ENCODE measurements around the gene ESF1. TPM values are rescaled to one million over a fixed set of nuclear protein-coding genes. Genes with fewer than 3 reads are reported as not detected.

ESF1 gene
- total and polyA plus RNA-seq, 4 donors = 7.9 to 14.6 (median 10.4) TPM

DNA sequence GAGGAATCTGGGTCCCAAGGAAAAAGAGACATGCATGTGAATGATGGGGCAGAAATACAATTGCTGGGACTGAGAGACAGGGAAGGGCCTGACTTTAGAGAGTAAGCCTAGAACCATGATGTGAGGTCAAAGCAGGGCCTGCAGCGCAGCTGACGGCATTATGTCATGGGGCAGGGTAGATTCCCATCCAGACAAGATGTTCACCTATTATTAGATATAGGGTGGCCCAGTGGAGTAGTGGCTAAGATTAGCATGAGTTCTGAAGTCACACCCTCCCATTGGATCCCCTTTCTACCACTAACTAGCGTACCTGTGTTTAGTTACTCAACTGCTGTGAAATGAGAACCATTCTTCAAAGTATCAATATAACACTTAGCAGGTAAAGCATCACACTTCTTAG is 39.7 kb upstream of the ESF1 start:
- Histone ChIP-seq H3K4me1 (ENCODE audit: control insufficient read depth in 5 of 5, insufficient read depth in 5 of 5, low read length in 5 of 5) (no peaks in the 10 kb centered on the region), H3K27me3 (ENCODE audit: control insufficient read depth in 3 of 3, insufficient read depth in 3 of 3, low read length in 2 of 3) (no peaks in the 10 kb centered on the region), H3K36me3 (ENCODE audit: control insufficient read depth in 4 of 4, insufficient read depth in 4 of 4, low read length in 4 of 4) (no peaks in the 10 kb centered on the region), H3K9me3 (ENCODE audit: control insufficient read depth in 4 of 4, insufficient read depth in 3 of 4, low read length in 3 of 4) (no peaks in the 10 kb centered on the region), H3K9ac (ENCODE audit: insufficient read depth in 1 of 2, low read length in 2 of 2) (no peak overlapping the region), H3K27ac (ENCODE audit: low read depth in 1 of 2, low read length in 1 of 2) (no peak overlapping the region), H3K4me3 (no peak overlapping the region)
- no peak for ATAC-seq (ENCODE audit: insufficient read depth, low FRiP score)
- 98 to 100% methylated on average over 3 of the region's 3 CpGs for WGBS, 2 donors
- DNase-seq = no peak
- TF ChIP-seq, protein P1, sequence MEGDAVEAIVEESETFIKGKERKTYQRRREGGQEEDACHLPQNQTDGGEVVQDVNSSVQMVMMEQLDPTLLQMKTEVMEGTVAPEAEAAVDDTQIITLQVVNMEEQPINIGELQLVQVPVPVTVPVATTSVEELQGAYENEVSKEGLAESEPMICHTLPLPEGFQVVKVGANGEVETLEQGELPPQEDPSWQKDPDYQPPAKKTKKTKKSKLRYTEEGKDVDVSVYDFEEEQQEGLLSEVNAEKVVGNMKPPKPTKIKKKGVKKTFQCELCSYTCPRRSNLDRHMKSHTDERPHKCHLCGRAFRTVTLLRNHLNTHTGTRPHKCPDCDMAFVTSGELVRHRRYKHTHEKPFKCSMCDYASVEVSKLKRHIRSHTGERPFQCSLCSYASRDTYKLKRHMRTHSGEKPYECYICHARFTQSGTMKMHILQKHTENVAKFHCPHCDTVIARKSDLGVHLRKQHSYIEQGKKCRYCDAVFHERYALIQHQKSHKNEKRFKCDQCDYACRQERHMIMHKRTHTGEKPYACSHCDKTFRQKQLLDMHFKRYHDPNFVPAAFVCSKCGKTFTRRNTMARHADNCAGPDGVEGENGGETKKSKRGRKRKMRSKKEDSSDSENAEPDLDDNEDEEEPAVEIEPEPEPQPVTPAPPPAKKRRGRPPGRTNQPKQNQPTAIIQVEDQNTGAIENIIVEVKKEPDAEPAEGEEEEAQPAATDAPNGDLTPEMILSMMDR (IDR thresholded peaks at IDR 0.05; ENCODE audit: control extremely low read depth, extremely low read depth) = no peak

DNA sequence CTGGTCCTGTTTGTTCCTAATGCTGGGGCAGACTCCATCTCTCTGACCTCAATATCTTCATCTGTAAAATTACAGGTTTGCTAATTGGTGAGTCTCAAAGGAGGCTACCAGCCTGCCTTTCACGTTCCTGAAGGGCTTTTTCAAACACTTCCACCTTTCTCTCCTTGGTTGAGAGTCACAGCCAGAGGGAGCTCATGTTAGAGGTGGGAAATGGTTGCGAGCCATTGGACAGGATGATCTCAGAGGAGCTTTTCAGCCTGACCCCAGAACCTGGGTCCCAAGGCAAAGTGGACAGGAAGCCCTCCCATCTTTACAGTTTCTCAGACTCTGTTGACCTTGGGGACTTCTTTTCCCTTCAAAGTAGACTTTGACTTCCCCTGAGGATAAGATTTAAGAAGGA is 37.7 kb upstream of the ESF1 start:
- TF ChIP-seq, protein P1 (IDR thresholded peaks at IDR 0.05; ENCODE audit: control extremely low read depth, extremely low read depth) = no peak
- DNase-seq = no peak
- Histone ChIP-seq H3K4me3 (no peak overlapping the region), H3K4me1 (ENCODE audit: control insufficient read depth in 5 of 5, insufficient read depth in 5 of 5, low read length in 5 of 5) (no peaks in the 10 kb centered on the region), H3K9ac (ENCODE audit: insufficient read depth in 1 of 2, low read length in 2 of 2) (no peak overlapping the region), H3K36me3 (ENCODE audit: control insufficient read depth in 4 of 4, insufficient read depth in 4 of 4, low read length in 4 of 4) (peaks cover 6 to 8% (median 7%) of the 10 kb centered on the region in 4 donors), H3K9me3 (ENCODE audit: control insufficient read depth in 4 of 4, insufficient read depth in 3 of 4, low read length in 3 of 4) (no peaks in the 10 kb centered on the region), H3K27ac (ENCODE audit: low read depth in 1 of 2, low read length in 1 of 2) (peak overlapping the region in 1 of 2 donors; percentile 47), H3K27me3 (ENCODE audit: control insufficient read depth in 3 of 3, insufficient read depth in 3 of 3, low read length in 2 of 3) (no peaks in the 10 kb centered on the region)
- no peak for ATAC-seq (ENCODE audit: insufficient read depth, low FRiP score)
- WGBS, 2 donors = 59 to 63% methylated on average over 2 of the region's 2 CpGs

DNA sequence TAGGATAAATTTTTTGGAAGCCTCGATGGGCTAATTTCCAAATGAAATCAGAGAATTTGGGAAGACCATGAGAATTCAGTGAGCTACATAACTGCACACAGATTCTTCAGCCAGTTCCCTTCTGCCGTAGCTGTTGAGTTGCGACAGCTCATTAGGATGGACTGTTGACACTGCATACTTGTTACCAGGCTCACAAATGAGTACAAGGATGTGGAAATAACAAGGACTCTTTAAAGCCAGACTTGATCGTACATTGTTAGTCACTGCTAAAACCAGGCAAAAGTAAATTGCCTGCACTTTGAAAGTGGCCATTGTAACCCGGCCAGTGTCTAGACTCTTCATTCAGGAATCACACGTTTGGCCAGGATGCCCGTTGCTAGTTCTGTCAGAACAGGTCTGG is 37.2 kb upstream of the ESF1 start:
- DNase-seq = no peak
- peak; percentile 61 for ATAC-seq (ENCODE audit: insufficient read depth, low FRiP score)
- Histone ChIP-seq H3K9me3 (ENCODE audit: control insufficient read depth in 4 of 4, insufficient read depth in 3 of 4, low read length in 3 of 4) (no peaks in the 10 kb centered on the region), H3K27me3 (ENCODE audit: control insufficient read depth in 3 of 3, insufficient read depth in 3 of 3, low read length in 2 of 3) (no peaks in the 10 kb centered on the region), H3K4me3 (no peak overlapping the region), H3K4me1 (ENCODE audit: control insufficient read depth in 5 of 5, insufficient read depth in 5 of 5, low read length in 5 of 5) (no peaks in the 10 kb centered on the region), H3K36me3 (ENCODE audit: control insufficient read depth in 4 of 4, insufficient read depth in 4 of 4, low read length in 4 of 4) (peaks cover 6 to 8% (median 7%) of the 10 kb centered on the region in 4 donors), H3K27ac (ENCODE audit: low read depth in 1 of 2, low read length in 1 of 2) (no peak overlapping the region), H3K9ac (ENCODE audit: insufficient read depth in 1 of 2, low read length in 2 of 2) (no peak overlapping the region)
- 62 to 67% methylated on average over 7 of the region's 7 CpGs for WGBS, 2 donors
- TF ChIP-seq, protein P1 (IDR thresholded peaks at IDR 0.05; ENCODE audit: control extremely low read depth, extremely low read depth) = no peak
